NCI-H748 treated with DMSO at 0.1 percent for 48 hours (cell line): ENCODE results near the gene DEXI.

Experiments used
- DNase-seq: peaks from one replicate; lab custom pipeline; 2025; lab: John Stamatoyannopoulos, UW

Gene DEXI

DNA sequence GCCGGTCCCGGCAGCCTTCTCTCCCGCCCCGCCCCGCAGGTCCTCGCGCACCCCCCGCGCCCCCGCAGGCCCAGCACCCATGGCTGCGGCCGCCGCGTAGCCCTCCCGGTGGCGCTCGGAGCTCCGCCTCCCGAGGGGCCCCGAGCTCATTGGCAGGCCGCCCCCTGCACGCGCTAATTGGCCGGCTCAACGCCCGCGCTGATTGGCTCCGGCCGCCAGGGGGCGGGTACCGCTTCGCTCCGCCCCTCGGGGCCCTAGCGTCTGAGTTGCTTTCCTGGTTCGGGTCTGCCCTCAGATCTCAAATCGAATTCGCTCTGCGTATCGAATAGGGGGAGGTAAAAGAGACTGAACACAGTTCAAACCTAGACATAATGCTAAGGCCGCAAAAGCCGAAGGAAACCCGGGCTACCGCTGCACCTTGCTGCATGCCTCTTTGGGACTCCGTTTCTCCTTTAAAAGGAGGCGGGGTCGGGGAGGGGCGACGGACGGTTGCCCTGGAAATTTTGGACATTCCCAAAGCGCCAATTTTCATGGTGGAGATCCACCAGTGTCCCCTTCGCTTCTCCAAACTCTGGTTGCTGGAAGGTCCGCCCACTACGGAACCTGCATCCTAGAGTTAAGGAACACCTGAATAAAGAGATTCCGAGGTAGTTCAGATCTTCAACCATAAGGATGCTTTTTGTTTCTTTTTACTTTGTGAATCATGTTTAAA, at the start of gene DEXI:
Gene DEXI (minus strand): TSS at position 117 of the 712 bp plus-strand sequence. CDS start 463 bp downstream, outside the sequence.
- peak; percentile 51 for DNase-seq

- DNase-seq = no peak
These were observed 48.1 kb upstream of the DEXI start for GRCh38 chr16:10990378-10990777.

DNA sequence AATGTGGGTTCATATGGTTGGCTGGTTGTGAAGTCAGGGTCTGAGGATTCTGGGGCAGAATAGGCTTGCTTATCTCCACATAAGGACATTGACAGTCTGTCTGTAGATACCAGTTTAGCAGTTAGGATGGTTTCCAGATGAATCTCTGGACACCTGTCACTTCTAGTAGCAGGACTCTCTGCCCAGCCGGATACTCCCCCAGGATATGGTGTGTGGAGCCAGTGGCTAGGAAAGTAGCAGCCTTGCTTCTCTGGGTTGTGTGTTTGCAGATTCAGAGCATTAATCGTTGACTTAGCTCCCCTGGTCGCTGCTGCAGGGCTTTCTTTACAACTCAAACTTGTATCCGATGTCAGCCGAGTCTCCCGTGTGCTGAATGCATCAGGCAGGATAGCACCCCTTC, 47.3 kb upstream of the DEXI start:
- DNase-seq = no peak

- no peak for DNase-seq
These were observed 46.6 kb upstream of the DEXI start for GRCh38 chr16:10988879-10989278.

DNA sequence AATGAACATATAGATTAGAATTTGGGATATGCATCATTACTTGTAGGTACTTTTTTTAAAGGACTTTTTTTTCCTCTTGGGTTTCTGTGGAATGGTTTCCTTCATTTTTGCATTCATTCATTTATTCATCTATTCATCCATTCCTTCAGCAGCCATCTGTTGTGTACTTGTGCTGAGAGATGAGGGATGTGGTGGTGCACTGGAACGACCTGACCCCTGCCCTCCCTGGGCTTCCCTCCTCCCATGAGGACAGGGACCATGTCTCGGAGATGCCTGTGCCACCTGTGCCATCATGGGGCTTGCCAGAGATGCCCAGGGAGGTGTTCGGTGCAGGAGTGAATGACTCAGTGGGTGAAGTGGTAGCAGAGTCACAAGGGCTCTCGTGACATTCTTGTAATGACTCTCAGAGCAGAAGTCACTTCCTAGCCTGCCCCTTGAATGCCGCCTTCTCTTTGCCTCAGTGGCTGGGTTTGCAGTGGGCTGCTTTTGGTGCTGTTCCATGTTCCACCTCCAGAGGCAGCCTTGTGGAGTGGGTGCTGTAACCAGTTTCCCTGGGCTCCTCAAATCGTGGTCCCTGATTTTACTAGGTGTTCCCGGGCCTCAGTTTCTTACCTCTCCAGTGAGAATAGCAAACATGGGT, 46.0 kb upstream of the DEXI start:
- DNase-seq = no peak

DNA sequence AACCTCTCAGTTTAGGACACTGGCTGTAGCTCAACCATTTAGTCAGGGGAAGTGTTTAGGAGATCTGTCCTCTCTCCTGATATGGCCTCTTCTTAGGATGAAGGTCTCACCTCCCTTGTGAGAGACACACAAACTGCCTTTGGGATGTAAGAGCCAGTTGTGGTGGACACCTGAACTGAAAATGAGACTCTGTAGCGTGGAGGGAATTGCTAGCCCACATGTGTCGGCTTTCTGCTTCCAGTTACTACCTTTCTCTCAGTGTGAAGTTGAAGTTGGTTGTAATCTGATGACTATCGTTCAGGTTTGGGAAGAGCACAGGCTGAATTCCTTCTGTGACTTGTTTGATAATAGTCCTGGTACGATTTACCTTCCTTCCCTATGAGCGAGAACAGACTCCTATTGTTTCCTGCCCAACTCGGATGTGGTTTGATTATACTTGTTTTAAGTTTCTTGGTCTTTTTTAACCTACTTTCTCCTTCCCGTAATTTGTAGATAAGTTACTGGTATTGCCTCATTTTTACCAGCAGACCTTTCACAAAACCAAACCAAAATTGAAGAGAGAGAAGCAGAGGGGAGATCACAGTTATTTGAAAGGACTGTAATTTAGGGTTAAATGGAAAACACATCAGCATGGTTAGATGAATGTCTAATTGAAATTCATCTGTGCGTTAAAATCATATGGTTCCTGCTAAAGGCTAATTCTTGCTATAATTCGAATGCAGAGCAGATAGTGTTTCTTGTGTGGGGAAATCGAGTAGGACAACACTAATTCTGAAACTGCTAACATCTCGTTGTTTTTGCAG, 45.3 kb upstream of the DEXI start:
- DNase-seq = no peak

DNA sequence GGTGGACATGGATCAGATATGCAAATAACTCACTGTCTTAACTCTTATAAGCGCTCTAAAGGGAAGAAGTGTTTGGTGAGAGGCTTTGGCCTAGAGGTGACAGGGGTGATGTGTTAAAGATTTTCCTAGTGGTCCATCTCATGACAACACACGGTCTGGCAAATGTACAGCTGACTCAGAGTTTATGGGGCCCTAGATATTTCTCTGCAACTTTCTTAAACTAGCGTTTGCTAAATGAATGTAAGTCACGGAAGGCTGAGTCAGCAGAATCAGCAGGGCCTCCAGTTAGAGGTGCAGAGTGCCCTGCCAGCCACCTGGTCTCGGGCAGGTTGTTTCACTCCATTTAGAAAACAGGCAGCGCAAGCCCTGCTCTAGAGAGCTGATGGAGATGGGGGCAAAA, 42.2 kb upstream of the DEXI start:
- no peak for DNase-seq

DNA sequence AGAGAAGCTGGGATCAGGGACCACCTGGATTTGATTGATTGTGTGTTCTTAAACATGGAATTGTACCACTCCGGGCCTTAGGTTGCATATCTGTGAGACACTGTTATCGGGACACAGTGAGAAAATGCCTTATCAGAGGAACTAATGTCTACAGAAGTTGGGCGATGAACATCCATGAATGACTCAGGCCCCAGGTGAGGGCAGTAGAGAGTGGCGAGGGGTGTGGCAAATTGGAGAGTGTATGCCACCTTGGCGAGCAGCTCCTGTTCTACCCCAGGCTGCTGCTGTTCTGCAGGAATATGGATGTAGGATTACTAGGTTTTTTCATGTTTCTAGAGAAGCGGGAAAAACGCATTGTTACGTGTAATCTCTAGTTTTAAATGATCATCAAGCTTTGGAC, 40.9 kb upstream of the DEXI start:
- no peak for DNase-seq

DNA sequence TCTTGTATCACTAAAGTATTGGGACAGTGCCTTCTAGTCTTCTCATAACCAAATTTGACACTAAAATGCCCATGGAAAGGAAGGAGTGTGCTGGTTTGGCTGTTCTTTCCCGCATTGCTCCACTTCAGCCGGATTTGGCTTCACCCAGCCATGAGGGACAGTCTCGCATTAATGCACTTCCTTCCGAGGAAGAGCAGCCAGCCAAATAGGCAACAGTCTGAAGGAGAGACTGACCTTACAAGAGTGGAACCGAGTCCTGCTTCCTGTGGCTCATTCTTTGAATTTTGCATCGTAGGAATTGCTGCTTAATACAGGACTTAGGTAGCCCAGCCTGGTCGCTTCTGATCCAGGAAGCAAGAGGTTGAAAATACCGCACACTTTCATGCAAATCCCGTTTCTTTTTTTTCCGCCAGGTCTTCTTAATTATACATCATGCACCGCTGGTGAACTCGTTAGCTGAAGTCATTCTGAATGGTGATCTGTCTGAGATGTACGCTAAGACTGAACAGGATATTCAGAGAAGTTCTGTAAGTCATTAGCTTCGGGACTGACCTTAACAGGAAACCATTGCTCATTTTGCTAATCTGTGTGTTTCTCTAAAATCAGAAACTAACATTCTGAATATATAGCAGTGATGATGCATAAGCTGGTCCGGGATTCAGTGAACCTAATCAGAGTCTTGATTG, 40.3 kb upstream of the DEXI start:
- DNase-seq = no peak

- no peak for DNase-seq
These were observed 39.5 kb upstream of the DEXI start for GRCh38 chr16:10981697-10982216.

GRCh38 chr16:10980813-10981212, 38.5 kb upstream of the DEXI start:
- DNase-seq = no peak

GRCh38 chr16:10979717-10980601, 37.7 kb upstream of the DEXI start:
- no peak for DNase-seq

DNA sequence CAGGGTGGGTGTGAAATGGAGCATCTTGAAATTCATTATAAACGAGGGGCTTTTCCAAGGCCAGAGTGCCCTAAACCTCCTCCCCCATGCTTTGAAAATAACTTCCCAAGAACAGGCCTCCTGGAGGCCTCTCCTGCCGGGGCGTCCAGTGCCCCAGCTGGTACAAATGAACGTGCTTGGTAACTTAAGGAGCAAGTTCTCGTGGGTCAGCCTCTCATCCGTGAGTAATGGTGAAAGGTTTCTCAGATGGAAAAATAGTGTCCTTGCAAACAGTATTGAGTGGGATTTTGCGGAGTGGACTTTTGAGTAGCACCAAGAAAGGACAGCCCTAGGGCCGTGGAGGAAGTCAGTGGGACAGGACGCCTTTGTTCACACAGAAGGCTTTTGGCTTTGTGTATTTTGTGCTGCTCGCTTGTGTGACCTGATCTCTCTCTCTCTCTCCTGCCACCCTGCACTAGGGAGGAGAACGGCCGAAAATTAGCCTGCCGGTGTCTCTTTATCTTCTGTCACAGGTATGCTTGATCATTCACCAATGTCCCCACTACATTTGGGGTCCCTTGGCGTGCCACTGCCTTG, 36.7 kb upstream of the DEXI start:
- DNase-seq = no peak

DNA sequence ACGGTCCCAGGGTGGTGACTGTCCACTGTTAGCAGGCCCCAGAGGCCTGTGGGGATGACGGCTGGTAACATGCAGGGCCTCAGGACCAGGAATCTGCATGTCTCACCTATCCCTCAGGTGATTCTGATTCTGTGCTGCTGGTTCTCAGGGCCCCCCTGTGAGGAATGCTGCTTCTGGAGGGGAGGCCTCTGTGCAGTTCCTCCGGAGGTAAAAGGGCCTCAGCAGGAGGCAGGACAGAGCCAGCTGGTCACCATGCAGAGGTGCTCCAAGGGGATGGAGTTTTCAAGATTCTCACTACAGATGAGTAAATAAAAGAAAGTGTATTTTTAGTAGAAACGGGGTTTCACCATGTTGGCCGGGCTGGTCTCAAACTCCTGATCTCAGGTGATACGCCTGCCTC, 35.9 kb upstream of the DEXI start:
- DNase-seq = no peak

GRCh38 chr16:10976634-10977033, 34.4 kb upstream of the DEXI start:
- DNase-seq = no peak

GRCh38 chr16:10972819-10973464, 30.7 kb upstream of the DEXI start:
- DNase-seq = no peak

DNA sequence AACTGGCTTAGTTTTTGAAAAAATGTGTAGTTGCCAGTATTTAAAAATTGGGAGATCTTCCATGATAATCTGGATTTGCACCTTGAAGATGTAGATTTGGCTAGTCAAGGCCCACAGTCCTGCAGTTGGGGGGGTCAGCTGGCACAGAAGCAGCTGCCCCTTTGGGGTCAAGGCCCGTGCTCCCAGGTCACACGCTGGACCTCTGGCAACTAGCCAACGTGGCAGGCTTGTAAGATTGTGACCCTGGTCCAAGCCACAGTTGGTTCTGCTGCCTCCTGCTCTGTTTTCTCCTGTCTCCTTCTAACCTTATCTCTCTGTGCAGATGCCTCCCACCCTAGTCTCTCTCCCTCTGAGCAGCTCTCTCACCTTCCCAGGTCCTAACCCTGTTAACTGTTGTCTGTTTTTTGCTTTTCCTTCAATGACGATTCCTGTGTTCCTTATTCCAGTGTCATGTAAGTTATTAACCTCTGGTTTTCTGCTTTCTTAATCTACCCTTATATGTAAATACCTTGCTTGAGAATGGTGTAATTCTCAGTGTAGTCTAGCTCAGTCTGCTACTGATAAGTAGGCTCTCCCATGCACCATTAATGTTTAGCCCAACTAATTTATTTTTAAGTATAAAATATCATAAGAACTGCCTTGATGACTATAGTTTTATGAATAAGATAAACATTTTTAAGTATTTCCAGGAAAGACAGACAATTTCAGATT, 30.0 kb upstream of the DEXI start:
- no peak for DNase-seq

- peak; percentile 40 for DNase-seq
These were observed 29.3 kb upstream of the DEXI start for GRCh38 chr16:10971560-10971961.

DNA sequence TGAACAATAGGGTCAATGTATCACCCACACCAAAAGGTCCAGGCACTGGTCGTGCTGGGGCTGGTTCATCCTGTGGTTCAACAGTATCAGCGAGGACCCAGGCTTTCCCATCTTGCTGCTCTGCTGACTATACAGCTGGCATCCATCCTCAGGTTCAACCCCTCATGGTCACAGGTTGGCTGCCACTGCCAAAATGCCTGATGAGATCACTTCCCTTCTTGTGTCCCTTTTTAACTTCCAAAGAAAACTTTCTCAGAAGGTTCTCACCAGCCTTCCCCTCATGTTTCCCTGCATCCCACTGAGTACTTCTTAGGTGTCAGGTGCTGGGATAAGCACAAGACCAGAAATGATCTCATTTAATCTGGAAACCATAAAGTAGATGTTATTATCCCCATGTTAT, 27.8 kb upstream of the DEXI start:
- DNase-seq = no peak

DNA sequence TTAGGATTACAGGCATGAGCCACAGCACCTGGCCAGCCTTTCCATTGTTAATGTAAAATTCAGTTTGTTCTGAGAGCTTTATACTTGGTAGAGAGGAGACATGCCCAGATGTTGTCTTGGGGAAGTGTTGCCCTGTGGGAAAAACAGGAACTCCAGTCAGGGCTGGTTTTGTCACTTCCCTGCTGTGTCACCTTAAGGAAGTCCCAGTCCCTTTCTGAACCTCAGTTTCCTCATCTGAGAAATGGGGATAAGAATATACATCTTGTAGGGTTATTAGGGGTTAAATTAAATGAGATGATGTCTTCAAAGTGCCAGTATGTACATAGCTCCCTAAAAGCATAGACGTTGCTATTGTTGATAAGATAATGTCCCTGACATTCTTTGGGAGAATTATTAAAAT, 27.3 kb upstream of the DEXI start:
- no peak for DNase-seq
